GM12864 (cell line): ENCODE data around the gene RABAC1.

Source experiments
- DNase-seq: peaks from one replicate; pipeline ENCODE4 v3.0.0-alpha.2; 2011; ENCODE audit warnings: low read depth
- H3K4me3 ChIP-seq: 2 replicates; pipeline ENCODE4 v1.5.1; 2011; ENCODE audit warnings: mild to moderate bottlenecking, low read depth, low read length, control low read depth
- TF ChIP-seq, protein P1 (sequence below): IDR thresholded peaks from 2 replicates; pipeline ENCODE4 v1.5.1; 2011; ENCODE audit warnings: low read depth, mild to moderate bottlenecking, moderate library complexity, low read length, control low read depth, inconsistent platforms; ENCODE audit errors: missing control alignments

Gene RABAC1

DNA sequence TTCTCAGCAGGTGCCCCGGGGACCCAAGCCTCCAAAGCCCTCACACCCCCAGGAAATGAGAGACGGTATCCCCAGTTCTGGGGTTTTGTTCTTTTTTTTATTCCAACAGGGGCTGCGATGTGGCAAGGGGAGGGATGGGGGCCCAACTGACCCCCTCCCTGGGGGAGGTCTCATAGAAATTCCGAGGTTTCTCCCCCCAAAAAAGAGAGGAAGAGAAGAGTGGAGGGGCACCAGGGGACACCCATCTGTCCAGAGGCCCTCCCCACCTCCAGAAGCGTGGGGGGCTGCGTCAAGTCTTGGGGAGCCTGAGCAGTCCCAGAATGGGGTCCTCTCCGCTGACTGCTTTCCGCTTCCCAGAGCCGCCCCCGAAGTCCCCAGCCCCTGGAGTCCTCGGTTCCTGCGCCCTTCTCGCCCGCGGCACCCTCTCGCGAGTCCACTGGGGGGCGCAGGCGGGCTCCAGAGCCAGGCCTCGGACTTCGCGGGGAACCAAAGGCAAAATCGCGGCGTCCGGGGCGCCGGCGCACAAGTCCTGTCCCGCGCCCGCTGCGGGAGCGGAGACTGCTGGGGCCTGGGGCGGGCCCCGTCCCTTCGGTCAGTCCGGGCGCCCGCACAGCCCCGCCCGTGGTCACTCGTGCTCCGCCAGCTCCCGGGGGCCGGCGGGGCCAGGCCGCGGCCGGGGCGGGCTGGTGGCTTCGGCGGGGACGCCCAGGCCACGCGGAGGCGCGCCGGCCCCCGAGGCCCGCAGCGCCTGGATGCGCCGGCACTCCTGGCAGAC lies 39.3 kb upstream of the RABAC1 start:
- no peak for DNase-seq
- TF ChIP-seq, protein P1, sequence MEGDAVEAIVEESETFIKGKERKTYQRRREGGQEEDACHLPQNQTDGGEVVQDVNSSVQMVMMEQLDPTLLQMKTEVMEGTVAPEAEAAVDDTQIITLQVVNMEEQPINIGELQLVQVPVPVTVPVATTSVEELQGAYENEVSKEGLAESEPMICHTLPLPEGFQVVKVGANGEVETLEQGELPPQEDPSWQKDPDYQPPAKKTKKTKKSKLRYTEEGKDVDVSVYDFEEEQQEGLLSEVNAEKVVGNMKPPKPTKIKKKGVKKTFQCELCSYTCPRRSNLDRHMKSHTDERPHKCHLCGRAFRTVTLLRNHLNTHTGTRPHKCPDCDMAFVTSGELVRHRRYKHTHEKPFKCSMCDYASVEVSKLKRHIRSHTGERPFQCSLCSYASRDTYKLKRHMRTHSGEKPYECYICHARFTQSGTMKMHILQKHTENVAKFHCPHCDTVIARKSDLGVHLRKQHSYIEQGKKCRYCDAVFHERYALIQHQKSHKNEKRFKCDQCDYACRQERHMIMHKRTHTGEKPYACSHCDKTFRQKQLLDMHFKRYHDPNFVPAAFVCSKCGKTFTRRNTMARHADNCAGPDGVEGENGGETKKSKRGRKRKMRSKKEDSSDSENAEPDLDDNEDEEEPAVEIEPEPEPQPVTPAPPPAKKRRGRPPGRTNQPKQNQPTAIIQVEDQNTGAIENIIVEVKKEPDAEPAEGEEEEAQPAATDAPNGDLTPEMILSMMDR = peak; percentile 67
- no peak overlapping the region for H3K4me3 ChIP-seq

GRCh38 chr19:41997851-41998229 lies 38.7 kb upstream of the RABAC1 start:
- H3K4me3 ChIP-seq = no peak overlapping the region
- DNase-seq = no peak

GRCh38 chr19:41997121-41997850 lies 38.2 kb upstream of the RABAC1 start:
- TF ChIP-seq, protein P1 = peak; percentile 4
- DNase-seq = no peak

More at GRCh38 chr19:41997851-41998229, 38.7 kb upstream of the RABAC1 start:
- TF ChIP-seq, protein P1 = no peak

DNA sequence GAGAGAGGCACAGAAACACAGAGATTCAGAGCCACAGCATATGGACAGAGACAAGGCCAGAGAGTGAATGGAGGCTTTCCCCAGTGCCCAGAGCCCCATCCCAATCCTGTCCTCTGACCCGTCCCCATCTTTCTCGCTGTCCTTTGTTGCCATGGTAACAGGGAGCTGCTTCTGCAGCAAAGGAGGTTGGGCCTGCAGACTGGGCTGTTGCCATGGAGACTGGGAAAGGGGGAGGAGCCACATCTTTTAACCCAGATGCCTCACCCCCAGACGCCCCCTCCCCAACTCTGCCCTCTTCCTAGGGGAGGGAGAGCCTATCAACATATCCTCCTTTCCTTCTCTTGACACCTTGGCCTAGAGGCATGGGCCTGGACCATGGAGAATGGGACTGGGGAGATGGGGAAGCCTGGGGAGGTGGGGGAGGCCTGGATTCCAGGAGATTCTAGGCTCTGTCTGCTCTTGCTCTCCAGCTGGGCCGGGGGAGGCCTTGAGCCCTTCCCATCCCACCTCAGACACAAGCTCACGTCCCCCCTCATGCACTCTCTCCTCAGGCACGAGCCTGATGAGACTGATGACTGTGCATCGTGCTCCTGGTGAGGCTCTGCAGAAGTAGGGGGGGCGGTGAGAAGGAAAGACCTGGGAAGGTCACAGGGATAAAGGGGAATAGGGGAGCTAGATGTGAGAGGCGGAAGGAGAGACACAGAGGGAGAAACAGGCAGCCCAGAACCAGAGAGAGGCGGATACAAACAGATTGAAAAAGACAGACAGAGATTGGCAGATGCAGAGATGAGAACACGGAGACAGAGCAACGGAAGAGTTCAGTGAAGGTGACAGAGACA lies 37.1 kb upstream of the RABAC1 start:
- DNase-seq = no peak
- TF ChIP-seq, protein P1 = no peak
- H3K4me3 ChIP-seq = no peak overlapping the region

More at GRCh38 chr19:41997121-41997850, 38.2 kb upstream of the RABAC1 start:
- no peak overlapping the region for H3K4me3 ChIP-seq

GRCh38 chr19:41994994-41995958 lies 36.2 kb upstream of the RABAC1 start:
- TF ChIP-seq, protein P1 = no peak
- DNase-seq = no peak
- H3K4me3 ChIP-seq = no peak overlapping the region

GRCh38 chr19:41994521-41994971 lies 35.4 kb upstream of the RABAC1 start:
- H3K4me3 ChIP-seq = no peak overlapping the region
- TF ChIP-seq, protein P1 = no peak
- DNase-seq = no peak
